DMS153 (cell line): ENCODE measurements around the gene ADAMTS14.
"Not testable (repeated sequence)": the region's sequence is repeated elsewhere in the genome, so short reads cannot be mapped to it uniquely, and the experiment has no call there.

Experiments used
- DNase-seq: peaks from one replicate; lab custom pipeline; 2025; lab: John Stamatoyannopoulos, UW

The ADAMTS14 gene

GRCh38 chr10:70658582-70659136, 13.6 kb upstream of the ADAMTS14 start:
- no peak for DNase-seq

DNA sequence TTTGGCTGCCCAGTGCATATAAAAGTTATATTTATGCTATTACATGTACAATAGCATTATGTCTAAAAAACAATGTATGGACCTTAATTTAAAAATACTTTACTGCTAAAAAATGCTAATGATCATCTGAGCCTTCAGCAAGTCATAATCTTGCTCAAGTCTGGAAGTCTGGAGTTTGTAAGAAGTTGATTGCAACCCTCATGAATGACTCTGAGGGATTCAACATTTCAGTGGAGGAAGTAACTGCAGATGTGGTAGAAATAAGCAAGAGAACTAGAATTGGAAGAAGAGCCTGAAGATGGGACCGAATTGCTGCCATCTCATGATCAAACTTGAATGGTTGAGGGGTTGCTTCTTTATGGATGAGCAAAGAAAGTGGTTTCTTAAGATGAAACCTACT, 13.0 kb upstream of the ADAMTS14 start:
- no peak for DNase-seq

- DNase-seq: no peak
Observed at GRCh38 chr10:70660722-70661121, 11.6 kb upstream of the ADAMTS14 start.

DNA sequence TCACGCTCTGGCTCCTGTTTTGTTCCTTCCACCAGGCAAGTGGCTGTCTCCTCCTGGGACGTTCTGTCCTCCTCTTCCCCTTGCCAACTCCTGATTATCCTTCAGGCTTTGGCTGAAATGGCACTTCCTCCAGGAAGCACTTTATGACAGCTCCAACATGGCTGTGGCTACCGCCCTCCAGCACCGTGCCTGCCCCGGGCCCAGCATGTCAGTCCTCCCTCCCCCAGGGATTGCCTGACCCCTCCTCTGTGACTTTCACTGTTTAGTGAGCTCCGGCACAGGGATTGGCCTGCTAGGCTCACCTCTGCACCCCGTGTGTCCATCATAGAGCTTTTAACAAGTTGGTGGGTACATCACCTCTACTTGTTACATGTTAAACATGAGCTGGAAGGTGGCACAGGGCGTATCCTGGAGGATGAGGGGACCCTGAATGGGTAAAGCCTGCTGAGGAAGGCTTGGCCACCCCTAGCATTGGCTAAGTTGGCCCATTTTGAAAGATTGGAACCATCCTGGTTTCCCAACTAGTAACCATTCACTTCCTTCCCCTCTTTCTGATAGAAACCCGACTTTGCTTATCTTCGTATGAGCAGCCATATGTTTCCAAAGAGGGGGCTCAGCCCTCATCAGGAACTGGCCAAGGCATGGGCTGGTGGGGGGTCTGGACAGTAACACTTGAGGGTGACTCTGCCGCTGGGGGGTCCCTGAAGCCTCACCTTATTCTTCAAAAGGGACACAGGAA, 10.5 kb upstream of the ADAMTS14 start:
- DNase-seq: no peak

DNA sequence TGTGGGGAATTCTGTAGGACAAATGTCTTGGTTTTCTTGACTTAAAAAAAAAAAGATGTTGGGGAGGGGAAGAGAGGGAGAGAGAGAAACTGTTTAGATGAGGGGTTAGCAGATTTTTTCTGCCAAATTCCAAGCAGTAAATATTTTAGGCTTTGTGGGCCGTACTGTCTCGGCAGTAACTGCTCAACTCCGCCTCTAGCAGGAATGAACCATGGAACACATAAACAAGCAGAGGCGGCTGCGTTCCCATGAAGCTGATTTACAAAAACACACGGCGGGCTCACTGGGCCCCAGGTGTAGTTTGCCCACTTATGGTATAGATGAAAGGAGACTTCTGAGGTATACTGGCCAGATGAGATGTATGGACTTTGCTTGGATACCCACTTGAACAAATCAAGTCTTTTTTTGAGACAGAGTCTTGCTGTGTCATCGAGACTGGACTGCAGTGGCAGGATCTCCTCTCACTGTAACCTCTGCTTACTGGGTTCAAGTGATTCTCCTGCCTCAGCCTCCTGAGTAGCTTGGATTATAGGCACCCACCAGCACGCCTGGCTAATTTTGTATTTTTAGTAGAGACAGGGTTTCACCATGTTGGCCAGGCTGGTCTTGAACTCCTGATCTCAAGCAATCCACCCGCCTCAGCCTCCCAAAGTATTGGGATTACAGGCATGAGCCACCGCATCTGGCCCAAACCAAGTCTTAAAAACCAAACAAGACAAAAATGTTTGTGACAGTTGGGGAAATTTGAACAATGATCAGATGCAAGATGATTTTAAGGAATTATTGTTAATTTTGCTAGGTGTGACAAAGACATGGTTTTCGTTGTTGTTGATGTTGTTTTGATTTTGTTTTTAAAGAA, 9.7 kb upstream of the ADAMTS14 start:
- DNase-seq: no peak

- not testable (repeated sequence) for DNase-seq
Observed at GRCh38 chr10:70663458-70664409, 8.6 kb upstream of the ADAMTS14 start.

- DNase-seq: no peak
Observed at GRCh38 chr10:70664702-70665195, 7.6 kb upstream of the ADAMTS14 start.

DNA sequence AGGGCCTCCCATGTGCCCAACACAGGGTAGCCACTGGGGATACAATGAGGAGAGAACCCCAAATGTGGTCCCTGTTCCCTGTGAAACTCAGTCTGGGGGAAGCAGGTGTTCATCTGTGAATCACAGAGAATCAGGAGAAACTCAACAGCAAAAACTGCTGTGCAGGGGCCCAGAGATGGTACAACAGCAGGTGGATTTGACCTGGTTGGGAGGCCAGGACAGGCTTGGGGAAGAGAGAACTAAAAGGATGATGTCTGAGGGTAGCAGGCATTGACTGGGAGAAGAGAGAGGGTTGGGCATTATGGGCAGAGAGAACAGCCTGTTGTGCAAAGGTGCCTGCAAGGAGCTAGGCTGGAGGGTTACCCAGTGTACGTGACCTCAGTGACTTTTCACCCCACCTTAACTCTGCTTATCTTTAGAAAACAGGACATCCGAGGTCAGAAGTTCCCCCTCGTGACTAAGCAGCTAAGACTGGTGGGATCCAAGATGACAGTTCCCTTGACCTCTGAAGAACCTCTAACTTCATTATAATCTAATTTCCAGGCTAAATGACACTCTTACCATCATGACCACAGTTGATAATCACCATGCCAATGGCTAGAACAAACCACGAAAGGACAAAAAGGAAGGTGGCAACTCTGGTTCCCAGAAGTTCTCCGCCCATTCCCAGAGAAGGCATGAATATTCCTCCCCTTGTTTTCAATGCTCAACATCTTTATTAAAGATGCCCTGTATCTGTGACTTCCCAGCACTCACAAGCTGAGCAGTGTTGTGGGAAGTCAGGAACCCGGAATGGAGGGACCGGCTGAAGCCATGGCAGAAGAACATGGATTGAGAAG, 5.1 kb upstream of the ADAMTS14 start:
- DNase-seq: no peak

GRCh38 chr10:70667818-70668217, 4.5 kb upstream of the ADAMTS14 start:
- not testable (repeated sequence) for DNase-seq

- DNase-seq: no peak
Observed at GRCh38 chr10:70668454-70668970, 3.8 kb upstream of the ADAMTS14 start.

DNA sequence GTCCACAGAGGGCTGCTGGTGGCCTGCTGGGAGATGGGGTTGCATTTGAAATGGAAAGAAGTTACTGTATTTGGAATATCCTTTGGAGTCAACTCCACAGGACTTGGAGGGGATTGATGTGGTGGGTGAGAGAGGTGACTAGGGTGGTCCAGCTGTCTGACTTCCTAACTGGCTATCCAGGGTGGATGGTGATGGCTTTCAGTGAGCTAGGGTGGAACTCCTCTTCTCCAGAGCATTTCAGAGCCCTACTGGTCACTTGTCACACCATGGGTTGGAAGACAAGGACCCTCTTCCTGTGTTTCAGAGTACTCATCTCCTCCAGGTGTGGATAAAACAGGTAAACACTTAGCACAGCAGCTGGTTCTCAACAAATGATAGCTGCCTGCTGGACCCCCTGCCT, 3.3 kb upstream of the ADAMTS14 start:
- DNase-seq: no peak

GRCh38 chr10:70669732-70670317, 2.5 kb upstream of the ADAMTS14 start:
- DNase-seq: no peak

- DNase-seq: no peak
Observed at GRCh38 chr10:70671619-70672164, 614 bp upstream of the ADAMTS14 start.

DNA sequence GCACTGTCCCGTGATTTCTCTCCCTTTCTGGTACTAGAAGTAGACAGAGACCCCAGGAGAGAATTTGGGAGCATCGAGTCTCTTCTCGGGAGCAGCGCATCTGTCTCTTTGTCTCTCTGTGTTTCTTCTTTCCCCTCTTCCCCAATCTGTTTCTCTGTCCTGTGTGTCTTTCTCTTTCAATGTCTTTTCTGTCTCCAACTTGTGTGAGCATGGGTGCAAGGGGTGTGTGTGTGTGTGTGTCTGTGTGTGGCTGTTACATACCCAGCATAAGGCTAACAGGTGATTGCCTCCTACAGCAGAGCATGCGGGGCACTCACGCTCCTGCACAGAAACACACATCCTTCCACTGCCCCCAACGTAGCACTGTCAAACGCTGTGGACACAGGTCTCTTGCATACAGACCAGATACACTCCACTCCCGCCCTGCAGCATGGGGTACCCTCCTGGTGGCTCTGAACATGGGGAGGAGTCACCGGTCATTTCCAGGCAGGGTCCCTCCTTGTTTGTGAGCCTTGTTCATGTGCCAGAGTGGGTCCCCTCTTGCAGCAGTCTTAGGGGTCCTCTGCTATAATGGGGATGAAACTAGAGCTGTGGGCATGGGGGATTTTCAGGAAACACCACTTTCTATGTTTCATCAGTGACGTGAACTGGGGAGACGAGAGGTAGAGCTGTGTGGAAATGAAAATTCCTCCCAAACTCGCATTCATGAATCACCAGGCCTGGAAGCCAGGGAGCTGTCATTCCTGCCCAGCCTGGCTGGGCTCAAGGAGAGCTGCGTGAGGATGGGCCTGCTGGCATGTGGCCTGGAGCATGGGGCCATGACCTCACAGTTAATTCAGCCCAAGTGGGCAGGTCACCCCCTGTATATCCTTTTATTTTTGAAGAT, 980 bp downstream of the ADAMTS14 start:
- no peak for DNase-seq

DNA sequence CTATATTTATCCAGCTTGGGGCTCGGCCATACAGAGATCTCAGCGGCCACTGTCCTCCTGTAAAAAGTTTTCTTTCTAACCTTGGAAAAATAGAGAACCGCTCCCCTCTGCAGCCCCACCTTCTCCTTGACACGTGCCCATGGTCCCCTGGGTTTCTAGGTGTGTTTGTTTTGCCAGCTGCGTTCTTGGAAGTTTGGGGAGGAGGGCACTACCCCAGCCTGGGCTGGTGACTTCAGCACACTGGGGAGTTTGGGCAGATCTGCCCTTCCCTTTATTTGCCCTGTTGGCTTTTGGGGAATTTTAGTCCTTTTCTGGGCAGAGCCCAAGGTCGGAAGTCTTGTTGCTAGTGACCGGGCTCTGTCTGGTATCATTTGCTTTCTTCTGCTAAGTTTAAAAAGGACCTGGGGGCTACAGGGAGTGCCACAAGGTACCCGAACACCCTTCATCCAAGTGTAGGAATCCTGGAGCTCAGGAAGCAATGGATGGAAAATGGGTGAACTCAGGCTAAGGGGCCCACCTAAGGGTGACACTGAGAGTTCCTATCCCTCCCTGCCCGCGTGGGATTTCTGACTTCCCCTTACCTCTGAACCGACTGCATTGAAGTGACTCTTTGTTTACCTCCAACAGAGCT, 1.7 kb downstream of the ADAMTS14 start:
- DNase-seq: peak; percentile 31

- no peak for DNase-seq
Observed at GRCh38 chr10:70674560-70675495, 2.5 kb downstream of the ADAMTS14 start.

GRCh38 chr10:70675496-70676161, 3.3 kb downstream of the ADAMTS14 start:
- no peak for DNase-seq
